GM12878 (cell line): Measurements from ENCODE around the gene RPL32. TPM values are rescaled to one million over a fixed set of nuclear protein-coding genes. Genes with fewer than 3 reads are reported as not detected.

Experiments
- ATAC-seq: fragments of 200-7000 bp; cut with Tn5 transposase; 3 replicates; pipeline ENCODE4 v1.9.1; 2020; ENCODE audit warnings: mild to moderate bottlenecking, moderate library complexity
- BruUV-seq: library from RNA; stranded (reverse); fragments of 400-500 nt; replicated peaks from 2 replicates; lab custom pipeline; 2021; lab: Mats Ljungman, UMichigan
- CTCF ChIA-PET: fragments of 300-600 bp; sonication (Branson Sonifier 250); formaldehyde crosslinking; extraction: SDS; loops from one replicate; lab custom pipeline; 2021; ENCODE audit warnings: inconsistent platforms; lab: Yijun Ruan, JAX
- POLR2A ChIA-PET: fragments of 350-600 bp; formaldehyde crosslinking; extraction: SDS; loops from one replicate; lab custom pipeline; 2021; ENCODE audit warnings: inconsistent platforms; lab: Charles Lee
- RAD21 ChIA-PET: fragments of 300-600 bp; sonication (Branson Sonifier 250); formaldehyde crosslinking; loops from one replicate; lab custom pipeline; 2023; ENCODE audit warnings: antibody characterized with exemption; ENCODE audit not compliant: unreplicated experiment; lab: Charles Lee
- SMC1A ChIA-PET: fragments of 300-600 bp; sonication (Branson Sonifier 250); formaldehyde crosslinking; loops from one replicate; lab custom pipeline; 2023; ENCODE audit not compliant: unreplicated experiment, uncharacterized antibody; lab: Charles Lee
- DNase-seq: peaks from one replicate; pipeline ENCODE4 v3.0.0-alpha.2; 2011; ENCODE audit warnings: low read depth, low spot score
- FAIRE-seq: peaks from 3 replicates; lab custom pipeline; 2011; peaks lifted over from hg19 to GRCh38; lab: Jason Lieb, UNC
- H2AFZ ChIP-seq: 2 replicates; pipeline ENCODE4 v1.6.0; 2011; ENCODE audit warnings: low read depth, low read length, control low read depth; ENCODE audit not compliant: control insufficient read depth
- H3K27ac ChIP-seq: 2 replicates; pipeline ENCODE4 v1.5.1; 2011; ENCODE audit warnings: control low read depth; ENCODE audit not compliant: control insufficient read depth, insufficient read depth
- H3K27me3 ChIP-seq, 2 experiments: replicated peaks in 1 of 2; 2 replicates each; pipeline versions ENCODE4 v1.6.0 to v1.6.1; 2011; ENCODE audit warnings: low read length in 1 of 2; ENCODE audit not compliant: control insufficient read depth in 2 of 2, insufficient read depth in 2 of 2
- H3K36me3 ChIP-seq, 2 experiments: 2 replicates each; pipeline ENCODE4 v1.5.1; 2011; ENCODE audit warnings: low read length in 1 of 2; ENCODE audit not compliant: control insufficient read depth in 2 of 2, insufficient read depth in 2 of 2
- H3K4me1 ChIP-seq: 2 replicates; pipeline ENCODE4 v1.6.1; 2011; ENCODE audit warnings: mild to moderate bottlenecking, low read length, moderate library complexity, mixed read lengths; ENCODE audit not compliant: control insufficient read depth, insufficient read depth
- H3K4me2 ChIP-seq: 2 replicates; pipeline ENCODE4 v1.6.0; 2011; ENCODE audit warnings: control low read depth; ENCODE audit not compliant: control insufficient read depth, insufficient read depth
- H3K4me3 ChIP-seq: fragments of 200-600 bp; sonication (generic); 2 replicates; pipeline ENCODE4 v1.5.1; 2016
- H3K79me2 ChIP-seq: 2 replicates; pipeline ENCODE4 v1.6.0; 2011; ENCODE audit warnings: low read length; ENCODE audit not compliant: control insufficient read depth, insufficient read depth
- H3K9ac ChIP-seq: 2 replicates; pipeline ENCODE4 v1.8.0; 2011; ENCODE audit warnings: low read length, control low read depth, mixed read lengths; ENCODE audit not compliant: control insufficient read depth, insufficient read depth
- H3K9me3 ChIP-seq: replicated peaks from 3 replicates; pipeline ENCODE4 v1.5.1; 2011; ENCODE audit warnings: mild to moderate bottlenecking, low read length; ENCODE audit not compliant: control insufficient read depth, insufficient read depth
- H4K20me1 ChIP-seq: 2 replicates; pipeline ENCODE4 v1.6.0; 2011; ENCODE audit not compliant: control insufficient read depth, insufficient read depth
- ATF3 ChIP-seq: IDR thresholded peaks from 2 replicates; pipeline ENCODE4 v1.6.1; 2011; ENCODE audit warnings: low read depth, mild to moderate bottlenecking, low read length, moderate library complexity, borderline replicate concordance; ENCODE audit errors: extremely low read depth
- CBFB ChIP-seq: IDR thresholded peaks from 2 replicates; pipeline ENCODE4 v1.6.1; 2016; ENCODE audit warnings: antibody characterized with exemption, low read depth
- CEBPB ChIP-seq, 2 experiments: fragments of 150-350 bp in 1 of 2; IDR thresholded peaks; 2 replicates each; pipeline ENCODE4 v1.6.1; 2012 to 2014; ENCODE audit warnings: low read depth in 2 of 2, low read length in 2 of 2, borderline replicate concordance in 1 of 2, inconsistent platforms in 1 of 2
- ELK1 ChIP-seq: IDR thresholded peaks from 2 replicates; pipeline ENCODE4 v1.6.1; 2012; ENCODE audit warnings: low read depth, low read length, improper control_type of control experiment
- MYB ChIP-seq: fragments of 150-350 bp; IDR thresholded peaks from 2 replicates; pipeline ENCODE4 v1.6.1; 2014; ENCODE audit warnings: mild to moderate bottlenecking, low read depth, low read length, borderline replicate concordance
- NR2F1 ChIP-seq: fragments of 450-650 bp; conservative IDR thresholded peaks from 2 replicates; pipeline ENCODE4 v1.6.1; 2017; ENCODE audit warnings: mild to moderate bottlenecking
- PML ChIP-seq: IDR thresholded peaks from 2 replicates; pipeline ENCODE4 v1.6.1; 2012; ENCODE audit warnings: low read length, inconsistent platforms
- RBBP5 ChIP-seq: fragments of 200-600 bp; sonication (generic); conservative IDR thresholded peaks from 2 replicates; pipeline ENCODE4 v1.6.1; 2016
- RCOR1 ChIP-seq: conservative IDR thresholded peaks from 2 replicates; pipeline ENCODE4 v1.6.1; 2012; ENCODE audit warnings: low read depth, low read length, improper control_type of control experiment
- RELA ChIP-seq: fragments of 450-650 bp; IDR thresholded peaks from 2 replicates; pipeline ENCODE4 v1.8.0; 2014; ENCODE audit warnings: borderline replicate concordance; ENCODE audit not compliant: partially characterized antibody
- SKIL ChIP-seq: fragments of 450-650 bp; IDR thresholded peaks from 2 replicates; pipeline ENCODE4 v1.6.1; 2017; ENCODE audit warnings: mild to moderate bottlenecking, low read depth, inconsistent platforms; ENCODE audit not compliant: poor library complexity, severe bottlenecking
- SREBF2 ChIP-seq: IDR thresholded peaks from 2 replicates; pipeline ENCODE4 v1.6.1; 2012; ENCODE audit warnings: mild to moderate bottlenecking, low read length
- YBX1 ChIP-seq: fragments of 450-650 bp; IDR thresholded peaks from 2 replicates; pipeline ENCODE4 v1.6.1; 2016; ENCODE audit warnings: antibody characterized with exemption
- WGBS: methylation state at CpG from one replicate; pipeline ENCODE4 v1.1.6; 2016; ENCODE audit warnings: low lambda C conversion rate; ENCODE audit not compliant: insufficient replicate concordance, insufficient coverage; ENCODE audit errors: missing lambda C conversion rate; 5-methylcytosine and 5-hydroxymethylcytosine counted together
- in situ Hi-C: fragments of 300-500 bp; cut with MboI; formaldehyde crosslinking; loops from 9 replicates; pipeline ENCODE4 v1.14.3; 2018; ENCODE audit warnings: mixed read lengths
- intact Hi-C: fragments of 100-400 bp; cut with micrococcal nuclease; formaldehyde crosslinking; loops from one replicate; pipeline ENCODE4 v1.14.2; 2022; ENCODE audit not compliant: unreplicated experiment
- polyA plus RNA-seq, 11 experiments: library from polyadenylated mRNA; depleted of rRNA in 4 of 11; unstranded in 6 of 11; stranded (reverse) in 5 of 11; fragments of >200 nt; fragmentation: Nextera tagmentation in 4 of 11; fragmentation: Illumina TruSeq in 1 of 11; extraction: Ambion mirVana in 4 of 11; extraction: Trizol in 1 of 11; gene quantifications; 1 replicate in 1 of 11; 2 replicates in 10 of 11; pipeline versions ENCODE4 v1.2.1 to v1.2.3, GENCODE V29; 2011 to 2016; ENCODE audit warnings: inconsistent platforms in 2 of 11, missing spikeins in 2 of 11, low read depth in 1 of 11
- total RNA-seq, 4 experiments: library from RNA; depleted of rRNA in 3 of 4; stranded (reverse); fragments of >200 nt in 3 of 4; fragmentation: Illumina TruSeq in 1 of 4; extraction: Trizol in 1 of 4; gene quantifications; 2 replicates each; pipeline versions ENCODE4 v1.2.1 to v1.2.3, GENCODE V29; 2013 to 2021
- TF ChIP-seq, protein P1 (sequence below): fragments of 450-650 bp; IDR thresholded peaks from 2 replicates; pipeline ENCODE4 v1.6.1; 2016; ENCODE audit warnings: mild to moderate bottlenecking
- TF ChIP-seq, protein P2 (sequence below): fragments of 450-650 bp; formaldehyde crosslinking; IDR thresholded peaks from 2 replicates; pipeline ENCODE4 v1.4.0; 2022; ENCODE audit warnings: mild to moderate bottlenecking, moderate library complexity

RPL32 gene
- total and polyA plus RNA-seq, 10 of the 15 experiments (the other 5 are each of a cell fraction or from before 2014, with no cell fraction given), result 1,533 to 5,147 (median 3,350) TPM

DNA sequence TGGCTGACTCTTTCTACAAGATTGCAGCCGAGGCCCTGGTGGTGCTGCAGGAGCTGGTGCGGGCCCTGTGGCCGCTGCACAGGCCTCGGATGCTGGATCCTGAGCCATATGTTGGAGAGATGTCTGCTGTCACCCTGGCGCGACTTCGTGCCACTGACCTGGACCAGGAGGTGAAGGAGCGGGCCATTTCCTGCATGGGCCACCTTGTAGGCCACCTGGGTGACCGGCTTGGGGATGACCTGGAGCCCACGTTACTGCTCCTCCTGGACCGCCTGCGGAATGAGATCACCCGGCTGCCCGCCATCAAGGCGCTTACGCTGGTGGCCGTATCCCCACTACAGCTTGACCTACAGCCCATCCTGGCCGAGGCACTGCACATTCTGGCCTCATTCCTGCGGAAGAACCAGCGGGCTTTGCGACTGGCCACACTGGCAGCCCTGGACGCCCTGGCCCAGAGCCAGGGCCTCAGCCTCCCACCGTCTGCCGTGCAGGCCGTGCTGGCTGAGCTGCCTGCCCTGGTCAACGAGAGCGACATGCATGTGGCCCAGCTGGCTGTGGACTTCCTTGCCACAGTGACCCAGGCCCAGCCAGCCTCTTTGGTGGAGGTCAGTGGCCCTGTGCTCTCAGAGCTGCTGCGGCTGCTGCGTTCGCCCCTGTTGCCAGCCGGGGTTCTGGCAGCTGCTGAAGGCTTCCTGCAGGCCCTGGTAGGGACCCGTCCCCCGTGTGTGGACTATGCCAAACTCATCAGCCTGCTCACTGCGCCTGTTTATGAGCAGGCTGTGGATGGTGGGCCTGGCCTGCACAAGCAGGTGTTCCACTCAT is 24.6 kb downstream of the RPL32 start:
- H3K27ac ChIP-seq, result no peak overlapping the region
- no peak overlapping the region for H3K4me3 ChIP-seq
- no peaks in the 10 kb centered on the region for H3K79me2 ChIP-seq
- BruUV-seq, result no TSS peak
- H2AFZ ChIP-seq, result no peak overlapping the region
- H4K20me1 ChIP-seq, result no peaks in the 10 kb centered on the region
- no peaks in the 10 kb centered on the region for H3K36me3 ChIP-seq
- no peak overlapping the region for H3K9ac ChIP-seq
- CTCF ChIA-PET, result interaction anchor here (2.5 kb wide), 1 partner anchor 25 kb away, joined by 8 read pairs; the partner anchor contains the start of gene RPL32
- FAIRE-seq, result no peak
- POLR2A ChIA-PET, result no interaction called here
- H3K9me3 ChIP-seq, result no peaks in the 10 kb centered on the region
- SMC1A ChIA-PET, result no interaction called here
- H3K4me2 ChIP-seq, result no peak overlapping the region
- no peaks in the 10 kb centered on the region for H3K27me3 ChIP-seq
- ATAC-seq, result no peak
- H3K4me1 ChIP-seq, result no peaks in the 10 kb centered on the region
- in situ Hi-C loops (no loop called here), intact Hi-C loops (no loop called here)
- 66% methylated on average over 34 of the region's 34 CpGs for WGBS
- RAD21 ChIA-PET, result no interaction called here
- DNase-seq, result no peak
- TF ChIP-seq PML (no peak), ELK1 (no peak), RCOR1 (no peak), RELA (no peak), YBX1 (no peak), CEBPB (IDR thresholded peaks at IDR 0.05; ENCODE audit: borderline replicate concordance in 1 of 2, low read depth in 2 of 2, low read length in 2 of 2) (no peak), MYB (no peak), CBFB (no peak), SREBF2 (no peak), RBBP5 (no peak), NR2F1 (no peak), SKIL (no peak), ATF3 (no peak)
- TF ChIP-seq, protein P1, sequence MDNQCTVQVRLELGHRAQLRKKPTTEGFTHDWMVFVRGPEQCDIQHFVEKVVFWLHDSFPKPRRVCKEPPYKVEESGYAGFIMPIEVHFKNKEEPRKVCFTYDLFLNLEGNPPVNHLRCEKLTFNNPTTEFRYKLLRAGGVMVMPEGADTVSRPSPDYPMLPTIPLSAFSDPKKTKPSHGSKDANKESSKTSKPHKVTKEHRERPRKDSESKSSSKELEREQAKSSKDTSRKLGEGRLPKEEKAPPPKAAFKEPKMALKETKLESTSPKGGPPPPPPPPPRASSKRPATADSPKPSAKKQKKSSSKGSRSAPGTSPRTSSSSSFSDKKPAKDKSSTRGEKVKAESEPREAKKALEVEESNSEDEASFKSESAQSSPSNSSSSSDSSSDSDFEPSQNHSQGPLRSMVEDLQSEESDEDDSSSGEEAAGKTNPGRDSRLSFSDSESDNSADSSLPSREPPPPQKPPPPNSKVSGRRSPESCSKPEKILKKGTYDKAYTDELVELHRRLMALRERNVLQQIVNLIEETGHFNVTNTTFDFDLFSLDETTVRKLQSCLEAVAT, result no peak
- TF ChIP-seq, protein P2, sequence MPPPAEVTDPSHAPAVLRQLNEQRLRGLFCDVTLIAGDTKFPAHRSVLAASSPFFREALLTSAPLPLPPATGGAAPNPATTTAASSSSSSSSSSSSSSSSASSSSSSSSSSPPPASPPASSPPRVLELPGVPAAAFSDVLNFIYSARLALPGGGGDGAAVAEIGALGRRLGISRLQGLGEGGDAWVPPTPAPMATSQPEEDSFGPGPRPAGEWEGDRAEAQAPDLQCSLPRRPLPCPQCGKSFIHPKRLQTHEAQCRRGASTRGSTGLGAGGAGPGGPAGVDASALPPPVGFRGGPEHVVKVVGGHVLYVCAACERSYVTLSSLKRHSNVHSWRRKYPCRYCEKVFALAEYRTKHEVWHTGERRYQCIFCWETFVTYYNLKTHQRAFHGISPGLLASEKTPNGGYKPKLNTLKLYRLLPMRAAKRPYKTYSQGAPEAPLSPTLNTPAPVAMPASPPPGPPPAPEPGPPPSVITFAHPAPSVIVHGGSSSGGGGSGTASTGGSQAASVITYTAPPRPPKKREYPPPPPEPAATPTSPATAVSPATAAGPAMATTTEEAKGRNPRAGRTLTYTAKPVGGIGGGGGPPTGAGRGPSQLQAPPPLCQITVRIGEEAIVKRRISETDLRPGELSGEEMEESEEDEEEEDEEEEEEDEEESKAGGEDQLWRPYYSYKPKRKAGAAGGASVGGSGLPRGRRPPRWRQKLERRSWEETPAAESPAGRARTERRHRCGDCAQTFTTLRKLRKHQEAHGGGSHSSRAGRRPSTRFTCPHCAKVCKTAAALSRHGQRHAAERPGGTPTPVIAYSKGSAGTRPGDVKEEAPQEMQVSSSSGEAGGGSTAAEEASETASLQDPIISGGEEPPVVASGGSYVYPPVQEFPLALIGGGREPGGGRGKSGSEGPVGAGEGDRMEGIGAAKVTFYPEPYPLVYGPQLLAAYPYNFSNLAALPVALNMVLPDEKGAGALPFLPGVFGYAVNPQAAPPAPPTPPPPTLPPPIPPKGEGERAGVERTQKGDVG (CRISPR knock-in tag), result no peak
